ENCODE data around the gene CP. TPM values are rescaled to one million over a fixed set of nuclear protein-coding genes. Genes with fewer than 3 reads are reported as not detected.

The CP gene
- total and polyA plus RNA-seq, 9 of the 15 experiments (the other 6 are each of a cell fraction or from before 2014, with no cell fraction given), result 0.30 to 0.75 TPM; not detected in 7

- no peak for TF ChIP-seq ADNP (tag; IDR thresholded peaks at IDR 0.05)
- TF ChIP-seq ZNF280A (IDR thresholded peaks at IDR 0.05; ENCODE audit: low read depth, partially characterized antibody), result no peak
- TF ChIP-seq, protein P1, sequence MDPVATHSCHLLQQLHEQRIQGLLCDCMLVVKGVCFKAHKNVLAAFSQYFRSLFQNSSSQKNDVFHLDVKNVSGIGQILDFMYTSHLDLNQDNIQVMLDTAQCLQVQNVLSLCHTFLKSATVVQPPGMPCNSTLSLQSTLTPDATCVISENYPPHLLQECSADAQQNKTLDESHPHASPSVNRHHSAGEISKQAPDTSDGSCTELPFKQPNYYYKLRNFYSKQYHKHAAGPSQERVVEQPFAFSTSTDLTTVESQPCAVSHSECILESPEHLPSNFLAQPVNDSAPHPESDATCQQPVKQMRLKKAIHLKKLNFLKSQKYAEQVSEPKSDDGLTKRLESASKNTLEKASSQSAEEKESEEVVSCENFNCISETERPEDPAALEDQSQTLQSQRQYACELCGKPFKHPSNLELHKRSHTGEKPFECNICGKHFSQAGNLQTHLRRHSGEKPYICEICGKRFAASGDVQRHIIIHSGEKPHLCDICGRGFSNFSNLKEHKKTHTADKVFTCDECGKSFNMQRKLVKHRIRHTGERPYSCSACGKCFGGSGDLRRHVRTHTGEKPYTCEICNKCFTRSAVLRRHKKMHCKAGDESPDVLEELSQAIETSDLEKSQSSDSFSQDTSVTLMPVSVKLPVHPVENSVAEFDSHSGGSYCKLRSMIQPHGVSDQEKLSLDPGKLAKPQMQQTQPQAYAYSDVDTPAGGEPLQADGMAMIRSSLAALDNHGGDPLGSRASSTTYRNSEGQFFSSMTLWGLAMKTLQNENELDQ (CRISPR knock-in tag; IDR thresholded peaks at IDR 0.05; ENCODE audit: borderline replicate concordance), result no peak
- TF ChIP-seq NFIX (CRISPR knock-in tag; IDR thresholded peaks at IDR 0.05; ENCODE audit: low read depth), result no peak
- TF ChIP-seq SMARCE1 (IDR thresholded peaks at IDR 0.05), result no peak
- TF ChIP-seq ZNF639 (CRISPR knock-in tag; conservative IDR thresholded peaks at IDR 0.05 in 1 of 2, IDR thresholded peaks at IDR 0.05 in 1 of 2), result peak in 1 of 2 experiments; percentile 47; a peak in 2 of 4 replicates
- no peak for TF ChIP-seq ZBTB2 (IDR thresholded peaks at IDR 0.05)
- TF ChIP-seq TAF9B (IDR thresholded peaks at IDR 0.05; ENCODE audit: partially characterized antibody), result no peak
- 0 out of 2 replicates have a peak, but pooled peaks have one; percentile 26 for TF ChIP-seq EP400 (IDR thresholded peaks at IDR 0.05)
- TF ChIP-seq HNRNPK (IDR thresholded peaks at IDR 0.05; ENCODE audit: low read depth, low read length, poor library complexity, severe bottlenecking), result no peak
- no peak for TF ChIP-seq SETDB1 (IDR thresholded peaks at IDR 0.05; ENCODE audit: low read length)
- no peak for TF ChIP-seq MYNN (IDR thresholded peaks at IDR 0.05)
- no peak for TF ChIP-seq MYNN (CRISPR knock-in tag; IDR thresholded peaks at IDR 0.05)
- TF ChIP-seq TRIM24 (IDR thresholded peaks at IDR 0.05), result peak in 1 of 2 experiments; percentile 64; a peak in 2 of 4 replicates
- no peak for TF ChIP-seq ZNF696 (CRISPR knock-in tag; conservative IDR thresholded peaks at IDR 0.05)
- no peak for TF ChIP-seq TOE1 (IDR thresholded peaks at IDR 0.05; ENCODE audit: borderline replicate concordance)
- TF ChIP-seq TOE1 (CRISPR knock-in tag; IDR thresholded peaks at IDR 0.05; ENCODE audit: borderline replicate concordance, low read depth), result no peak
- 0 out of 2 replicates have a peak, but pooled peaks have one; percentile 40 for TF ChIP-seq ZNF79 (CRISPR knock-in tag; IDR thresholded peaks at IDR 0.05; ENCODE audit: low read depth)
These were observed 3.3 kb upstream of the CP start (continued) for GRCh38 chr3:149224736-149225594.
